Liver (tissue), 9 donors: ENCODE results near the gene LILRB5. TPM values are rescaled to one million over a fixed set of nuclear protein-coding genes. Genes with fewer than 3 reads are reported as not detected.

Experiments
- DNase-seq: peaks from one replicate; pipeline ENCODE4 v3.0.0-alpha.2; 2017; ENCODE audit warnings: low spot score
- H3K27ac ChIP-seq, 2 donors: one replicate each; pipeline ENCODE4 v1.7.0; 2013; ENCODE audit warnings: inconsistent platforms in 2 of 2, low read length in 2 of 2, control low read depth in 1 of 2, low read depth in 1 of 2, mild to moderate bottlenecking in 1 of 2
- H3K27me3 ChIP-seq, 4 donors: one replicate each; pipeline versions ENCODE4 v1.6.1 to v1.7.0; 2013; ENCODE audit warnings: low read length in 3 of 4, inconsistent platforms in 1 of 4, mild to moderate bottlenecking in 1 of 4, moderate library complexity in 1 of 4; ENCODE audit not compliant: control insufficient read depth in 4 of 4, insufficient read depth in 4 of 4
- H3K36me3 ChIP-seq, 4 donors: one replicate each; pipeline versions ENCODE4 v1.6.1 to v1.7.0; 2013; ENCODE audit warnings: low read length in 3 of 4, mild to moderate bottlenecking in 3 of 4, low read depth in 1 of 4, moderate library complexity in 1 of 4; ENCODE audit not compliant: control insufficient read depth in 4 of 4, insufficient read depth in 3 of 4
- H3K4me1 ChIP-seq, 4 donors: one replicate each; pipeline versions ENCODE4 v1.6.1 to v1.7.0; 2013; ENCODE audit warnings: low read length in 3 of 4, mild to moderate bottlenecking in 3 of 4, moderate library complexity in 1 of 4; ENCODE audit not compliant: control insufficient read depth in 4 of 4, insufficient read depth in 4 of 4
- H3K4me3 ChIP-seq, 3 donors: one replicate each; pipeline versions ENCODE4 v1.6.1 to v1.7.0; 2013; ENCODE audit warnings: low read length in 3 of 3, control low read depth in 1 of 3, low read depth in 1 of 3, mild to moderate bottlenecking in 1 of 3
- H3K9ac ChIP-seq, 2 donors: one replicate each; pipeline ENCODE4 v1.7.0; 2013; ENCODE audit warnings: low read length in 2 of 2, mild to moderate bottlenecking in 2 of 2, moderate library complexity in 2 of 2, control low read depth in 1 of 2, low read depth in 1 of 2
- H3K9me3 ChIP-seq, 4 donors: one replicate each; pipeline versions ENCODE4 v1.6.1 to v1.7.0; 2013; ENCODE audit warnings: low read length in 3 of 4; ENCODE audit not compliant: control insufficient read depth in 4 of 4
- EGR1 ChIP-seq, 2 donors: IDR thresholded peaks; 2 replicates each; pipeline ENCODE4 v1.6.1; 2016 to 2018; ENCODE audit warnings: antibody characterized with exemption in 2 of 2, low read depth in 2 of 2
- FOXA1 ChIP-seq: IDR thresholded peaks from 2 replicates; pipeline ENCODE4 v1.6.1; 2016; ENCODE audit warnings: antibody characterized with exemption
- FOXA2 ChIP-seq: IDR thresholded peaks from 2 replicates; pipeline ENCODE4 v1.6.1; 2016; ENCODE audit warnings: antibody characterized with exemption
- GABPA ChIP-seq, 2 donors: IDR thresholded peaks in 1 of 2; conservative IDR thresholded peaks in 1 of 2; 2 replicates each; pipeline ENCODE4 v1.6.1; 2016; ENCODE audit warnings: antibody characterized with exemption in 2 of 2, mild to moderate bottlenecking in 1 of 2, moderate library complexity in 1 of 2
- HNF4A ChIP-seq, 2 donors: conservative IDR thresholded peaks; 2 replicates each; pipeline ENCODE4 v1.6.1; 2016; ENCODE audit warnings: antibody characterized with exemption in 2 of 2, mild to moderate bottlenecking in 2 of 2
- HNF4G ChIP-seq: IDR thresholded peaks from 2 replicates; pipeline ENCODE4 v1.6.1; 2016; ENCODE audit warnings: antibody characterized with exemption
- JUND ChIP-seq, 2 donors: IDR thresholded peaks; 2 replicates each; pipeline ENCODE4 v1.6.1; 2016; ENCODE audit warnings: antibody characterized with exemption in 2 of 2
- NR2F2 ChIP-seq: IDR thresholded peaks from 2 replicates; pipeline ENCODE4 v1.6.1; 2016; ENCODE audit warnings: antibody characterized with exemption
- RAD21 ChIP-seq, 2 donors: IDR thresholded peaks; 2 replicates each; pipeline ENCODE4 v1.6.1; 2016; ENCODE audit warnings: antibody characterized with exemption in 2 of 2, mild to moderate bottlenecking in 2 of 2
- RXRA ChIP-seq, 2 donors: IDR thresholded peaks; 2 replicates each; pipeline ENCODE4 v1.6.1; 2017 to 2018; ENCODE audit warnings: antibody characterized with exemption in 2 of 2, mild to moderate bottlenecking in 1 of 2
- SP1 ChIP-seq: IDR thresholded peaks from 2 replicates; pipeline ENCODE4 v1.6.1; 2018; ENCODE audit warnings: antibody characterized with exemption, mild to moderate bottlenecking
- TAF1 ChIP-seq: conservative IDR thresholded peaks from 2 replicates; pipeline ENCODE4 v1.6.1; 2016; ENCODE audit warnings: antibody characterized with exemption, mild to moderate bottlenecking
- YY1 ChIP-seq: IDR thresholded peaks from 2 replicates; pipeline ENCODE4 v1.6.1; 2016; ENCODE audit warnings: antibody characterized with exemption, mild to moderate bottlenecking
- WGBS: extraction: QIAGEN DNeasy Blood & Tissue Kit; methylation state at CpG from one replicate; pipeline ENCODE4 v1.1.7; 2013; 5-methylcytosine and 5-hydroxymethylcytosine counted together
- polyA plus RNA-seq, 2 donors: library from polyadenylated mRNA; stranded (reverse) in 1 of 2; unstranded in 1 of 2; fragments of 200-250 nt in 1 of 2; fragments of >200 nt in 1 of 2; fragmentation: Nextera tagmentation in 1 of 2; extraction: Ambion mirVana in 1 of 2; gene quantifications; one replicate each; pipeline versions ENCODE4 v1.2.1 to v1.2.3, GENCODE V29; 2013 to 2015
- total RNA-seq, 2 donors: library from RNA; depleted of rRNA; stranded (reverse); fragments of >200 nt; gene quantifications; one replicate each; pipeline ENCODE4 v1.2.3, GENCODE V29; 2014
- TF ChIP-seq, protein P1 (sequence below): IDR thresholded peaks from 2 replicates; pipeline ENCODE4 v1.6.1; 2016; ENCODE audit warnings: antibody characterized with exemption
- TF ChIP-seq, protein P2 (sequence below): IDR thresholded peaks from 2 replicates; pipeline ENCODE4 v1.6.1; 2016; ENCODE audit warnings: antibody characterized with exemption
- TF ChIP-seq, protein P3 (sequence below): IDR thresholded peaks from 2 replicates; pipeline ENCODE4 v1.6.1; 2016; ENCODE audit warnings: antibody characterized with exemption
- TF ChIP-seq, protein P4 (sequence below): fragments of 150-350 bp; IDR thresholded peaks from 2 replicates; pipeline ENCODE4 v1.5.1; 2017; ENCODE audit warnings: improper control_type of control experiment, low read depth, low read length; ENCODE audit not compliant: missing input control
- TF ChIP-seq, protein P5 (sequence below): IDR thresholded peaks from 2 replicates; pipeline ENCODE4 v1.6.1; 2016; ENCODE audit warnings: antibody characterized with exemption, mild to moderate bottlenecking
- donor health status: healthy.
- donor health status: healthy.
- donor health status: healthy.
- donor health status: healthy.
- donor health status: healthy.

LILRB5 gene
- total and polyA plus RNA-seq, 4 donors: 5.1 to 10.8 (median 6.3) TPM

DNA sequence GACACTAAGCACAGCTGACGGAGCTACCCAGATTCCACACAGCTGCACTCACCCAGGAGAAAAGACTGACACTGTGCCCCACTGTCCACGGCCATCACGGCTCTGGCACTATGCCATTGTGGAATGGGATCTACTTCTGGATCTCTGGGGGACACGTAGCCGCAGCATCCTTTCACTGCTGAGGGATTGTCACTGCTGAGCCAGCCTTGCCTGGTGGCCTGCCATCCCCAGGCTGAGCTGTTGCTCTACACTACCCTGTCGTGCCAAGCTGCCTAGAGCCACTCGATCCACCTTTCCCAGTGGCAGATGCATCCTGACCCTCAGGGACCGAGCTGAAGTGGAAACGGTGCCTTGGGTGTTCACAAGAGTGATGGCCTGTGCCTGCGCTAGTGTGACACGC lies 5.0 kb upstream of the LILRB5 start:
- Histone ChIP-seq H3K4me3 (no peak overlapping the region), H3K36me3 (no peaks in the 10 kb centered on the region), H3K9me3 (no peaks in the 10 kb centered on the region), H3K4me1 (no peaks in the 10 kb centered on the region), H3K27ac (no peak overlapping the region), H3K9ac (no peak overlapping the region), H3K27me3 (peaks cover 0 to 2% (median 0%) of the 10 kb centered on the region in 4 donors)
- 73% methylated on average over 11 of the region's 11 CpGs for WGBS
- DNase-seq: no peak
- TF ChIP-seq, protein P1, sequence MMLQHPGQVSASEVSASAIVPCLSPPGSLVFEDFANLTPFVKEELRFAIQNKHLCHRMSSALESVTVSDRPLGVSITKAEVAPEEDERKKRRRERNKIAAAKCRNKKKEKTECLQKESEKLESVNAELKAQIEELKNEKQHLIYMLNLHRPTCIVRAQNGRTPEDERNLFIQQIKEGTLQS: no peak
- TF ChIP-seq RXRA (IDR thresholded peaks at IDR 0.05) (no peak), JUND (IDR thresholded peaks at IDR 0.05) (no peak), EGR1 (IDR thresholded peaks at IDR 0.05; ENCODE audit: low read depth in 2 of 2) (no peak), TAF1 (no peak), FOXA1 (no peak), HNF4A (conservative IDR thresholded peaks at IDR 0.05) (no peak), GABPA (IDR thresholded peaks at IDR 0.05 in 1 of 2, conservative IDR thresholded peaks at IDR 0.05 in 1 of 2) (no peak), YY1 (no peak), FOXA2 (no peak), RAD21 (IDR thresholded peaks at IDR 0.05) (no peak), NR2F2 (no peak), SP1 (no peak), HNF4G (no peak)
- TF ChIP-seq, protein P2, sequence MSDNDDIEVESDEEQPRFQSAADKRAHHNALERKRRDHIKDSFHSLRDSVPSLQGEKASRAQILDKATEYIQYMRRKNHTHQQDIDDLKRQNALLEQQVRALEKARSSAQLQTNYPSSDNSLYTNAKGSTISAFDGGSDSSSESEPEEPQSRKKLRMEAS: no peak
- TF ChIP-seq, protein P3, sequence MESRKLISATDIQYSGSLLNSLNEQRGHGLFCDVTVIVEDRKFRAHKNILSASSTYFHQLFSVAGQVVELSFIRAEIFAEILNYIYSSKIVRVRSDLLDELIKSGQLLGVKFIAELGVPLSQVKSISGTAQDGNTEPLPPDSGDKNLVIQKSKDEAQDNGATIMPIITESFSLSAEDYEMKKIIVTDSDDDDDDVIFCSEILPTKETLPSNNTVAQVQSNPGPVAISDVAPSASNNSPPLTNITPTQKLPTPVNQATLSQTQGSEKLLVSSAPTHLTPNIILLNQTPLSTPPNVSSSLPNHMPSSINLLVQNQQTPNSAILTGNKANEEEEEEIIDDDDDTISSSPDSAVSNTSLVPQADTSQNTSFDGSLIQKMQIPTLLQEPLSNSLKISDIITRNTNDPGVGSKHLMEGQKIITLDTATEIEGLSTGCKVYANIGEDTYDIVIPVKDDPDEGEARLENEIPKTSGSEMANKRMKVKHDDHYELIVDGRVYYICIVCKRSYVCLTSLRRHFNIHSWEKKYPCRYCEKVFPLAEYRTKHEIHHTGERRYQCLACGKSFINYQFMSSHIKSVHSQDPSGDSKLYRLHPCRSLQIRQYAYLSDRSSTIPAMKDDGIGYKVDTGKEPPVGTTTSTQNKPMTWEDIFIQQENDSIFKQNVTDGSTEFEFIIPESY: no peak
- TF ChIP-seq, protein P4, sequence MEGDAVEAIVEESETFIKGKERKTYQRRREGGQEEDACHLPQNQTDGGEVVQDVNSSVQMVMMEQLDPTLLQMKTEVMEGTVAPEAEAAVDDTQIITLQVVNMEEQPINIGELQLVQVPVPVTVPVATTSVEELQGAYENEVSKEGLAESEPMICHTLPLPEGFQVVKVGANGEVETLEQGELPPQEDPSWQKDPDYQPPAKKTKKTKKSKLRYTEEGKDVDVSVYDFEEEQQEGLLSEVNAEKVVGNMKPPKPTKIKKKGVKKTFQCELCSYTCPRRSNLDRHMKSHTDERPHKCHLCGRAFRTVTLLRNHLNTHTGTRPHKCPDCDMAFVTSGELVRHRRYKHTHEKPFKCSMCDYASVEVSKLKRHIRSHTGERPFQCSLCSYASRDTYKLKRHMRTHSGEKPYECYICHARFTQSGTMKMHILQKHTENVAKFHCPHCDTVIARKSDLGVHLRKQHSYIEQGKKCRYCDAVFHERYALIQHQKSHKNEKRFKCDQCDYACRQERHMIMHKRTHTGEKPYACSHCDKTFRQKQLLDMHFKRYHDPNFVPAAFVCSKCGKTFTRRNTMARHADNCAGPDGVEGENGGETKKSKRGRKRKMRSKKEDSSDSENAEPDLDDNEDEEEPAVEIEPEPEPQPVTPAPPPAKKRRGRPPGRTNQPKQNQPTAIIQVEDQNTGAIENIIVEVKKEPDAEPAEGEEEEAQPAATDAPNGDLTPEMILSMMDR: no peak
- TF ChIP-seq, protein P5, sequence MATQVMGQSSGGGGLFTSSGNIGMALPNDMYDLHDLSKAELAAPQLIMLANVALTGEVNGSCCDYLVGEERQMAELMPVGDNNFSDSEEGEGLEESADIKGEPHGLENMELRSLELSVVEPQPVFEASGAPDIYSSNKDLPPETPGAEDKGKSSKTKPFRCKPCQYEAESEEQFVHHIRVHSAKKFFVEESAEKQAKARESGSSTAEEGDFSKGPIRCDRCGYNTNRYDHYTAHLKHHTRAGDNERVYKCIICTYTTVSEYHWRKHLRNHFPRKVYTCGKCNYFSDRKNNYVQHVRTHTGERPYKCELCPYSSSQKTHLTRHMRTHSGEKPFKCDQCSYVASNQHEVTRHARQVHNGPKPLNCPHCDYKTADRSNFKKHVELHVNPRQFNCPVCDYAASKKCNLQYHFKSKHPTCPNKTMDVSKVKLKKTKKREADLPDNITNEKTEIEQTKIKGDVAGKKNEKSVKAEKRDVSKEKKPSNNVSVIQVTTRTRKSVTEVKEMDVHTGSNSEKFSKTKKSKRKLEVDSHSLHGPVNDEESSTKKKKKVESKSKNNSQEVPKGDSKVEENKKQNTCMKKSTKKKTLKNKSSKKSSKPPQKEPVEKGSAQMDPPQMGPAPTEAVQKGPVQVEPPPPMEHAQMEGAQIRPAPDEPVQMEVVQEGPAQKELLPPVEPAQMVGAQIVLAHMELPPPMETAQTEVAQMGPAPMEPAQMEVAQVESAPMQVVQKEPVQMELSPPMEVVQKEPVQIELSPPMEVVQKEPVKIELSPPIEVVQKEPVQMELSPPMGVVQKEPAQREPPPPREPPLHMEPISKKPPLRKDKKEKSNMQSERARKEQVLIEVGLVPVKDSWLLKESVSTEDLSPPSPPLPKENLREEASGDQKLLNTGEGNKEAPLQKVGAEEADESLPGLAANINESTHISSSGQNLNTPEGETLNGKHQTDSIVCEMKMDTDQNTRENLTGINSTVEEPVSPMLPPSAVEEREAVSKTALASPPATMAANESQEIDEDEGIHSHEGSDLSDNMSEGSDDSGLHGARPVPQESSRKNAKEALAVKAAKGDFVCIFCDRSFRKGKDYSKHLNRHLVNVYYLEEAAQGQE: no peak
